OCI-LY3 (cell line): ENCODE data around the gene GNG10.

Experiments
- CTCF ChIP-seq: fragments of 200-600, 300-600 bp; sonication (generic); IDR thresholded peaks from 2 replicates; pipeline ENCODE4 v1.5.1; 2014; ENCODE audit warnings: antibody characterized with exemption, low read length, low read depth
- EZH2phosphoT487 ChIP-seq: fragments of 200-600 bp; shearing (Covaris generic); IDR thresholded peaks from 2 replicates; pipeline ENCODE4 v1.6.1; 2018; ENCODE audit warnings: antibody characterized with exemption, mixed run types, low read depth

- TF ChIP-seq CTCF (no peak), EZH2phosphoT487 (no peak)
Observed at GRCh38 chr9:111704503-111704902, 43.1 kb downstream of the GNG10 start.
